Renal pelvis (tissue), 4 donors: ENCODE measurements around the gene PDGFB. TPM values are rescaled to one million over a fixed set of nuclear protein-coding genes. Genes with fewer than 3 reads are reported as not detected.
"Not testable (repeated sequence)": the region's sequence is repeated elsewhere in the genome, so short reads cannot be mapped to it uniquely, and the experiment has no call there.

Experiments
- DNase-seq: peaks from one replicate; pipeline ENCODE4 v3.0.0-alpha.2; 2013
- polyA plus RNA-seq, 3 donors: library from polyadenylated mRNA; unstranded; fragments of 120-200 nt; gene quantifications; one replicate each; pipeline ENCODE4 v1.2.1, GENCODE V29; 2013; ENCODE audit not compliant: insufficient read length in 3 of 3

The PDGFB gene
- polyA plus RNA-seq, 3 donors, result 14.6 to 17.9 (median 16.1) TPM

GRCh38 chr22:39230261-39231196, 14.3 kb downstream of the PDGFB start:
- DNase-seq, result no peak

GRCh38 chr22:39229688-39230260, 15.0 kb downstream of the PDGFB start:
- no peak for DNase-seq

- DNase-seq, result no peak
Measured at GRCh38 chr22:39229075-39229474, 15.7 kb downstream of the PDGFB start.

GRCh38 chr22:39227542-39228272, 17.1 kb downstream of the PDGFB start:
- DNase-seq, result no peak

- DNase-seq, result no peak
Measured at GRCh38 chr22:39226353-39226752, 18.4 kb downstream of the PDGFB start.

GRCh38 chr22:39225591-39225990, 19.2 kb downstream of the PDGFB start:
- no peak for DNase-seq

GRCh38 chr22:39224550-39224949, 20.2 kb downstream of the PDGFB start:
- DNase-seq, result no peak

GRCh38 chr22:39223091-39223710, 21.6 kb downstream of the PDGFB start:
- no peak for DNase-seq

- DNase-seq, result no peak
Measured at GRCh38 chr22:39221999-39222686, 22.6 kb downstream of the PDGFB start.

- DNase-seq, result no peak
Measured at GRCh38 chr22:39220890-39221850, 23.6 kb downstream of the PDGFB start.

- DNase-seq, result no peak
Measured at GRCh38 chr22:39220450-39220849, 24.3 kb downstream of the PDGFB start.

- no peak for DNase-seq
Measured at GRCh38 chr22:39219071-39220039, 25.4 kb downstream of the PDGFB start.

- not testable (repeated sequence) for DNase-seq
Measured at GRCh38 chr22:39218432-39218831, 26.4 kb downstream of the PDGFB start.

- DNase-seq, result no peak
Measured at GRCh38 chr22:39216143-39216490, 28.7 kb downstream of the PDGFB start.

GRCh38 chr22:39215426-39216142, 29.2 kb downstream of the PDGFB start:
- DNase-seq, result no peak

GRCh38 chr22:39215070-39215396, 29.7 kb downstream of the PDGFB start:
- no peak for DNase-seq

- DNase-seq, result no peak
Measured at GRCh38 chr22:39214383-39215069, 30.3 kb downstream of the PDGFB start.

- DNase-seq, result no peak
Measured at GRCh38 chr22:39214006-39214382, 30.8 kb downstream of the PDGFB start.
